Upper lobe of right lung (tissue), 1 donor: Measurements from ENCODE around the gene TENM4. TPM values are rescaled to one million over a fixed set of nuclear protein-coding genes. Genes with fewer than 3 reads are reported as not detected.
A peak's percentile ranks its signal among the peaks of the same experiment; 100 is the strongest.

Experiments
- ATAC-seq: fragments of 200-7000 bp; cut with Tn5 transposase; one replicate; pipeline ENCODE4 v1.9.1; 2020; ENCODE audit warnings: mild to moderate bottlenecking, moderate library complexity
- DNase-seq: peaks from one replicate; pipeline ENCODE4 v3.0.0-alpha.2; 2020
- H3K27ac ChIP-seq: fragments of 200-600 bp; one replicate; pipeline ENCODE4 v1.8.0; 2022
- H3K27me3 ChIP-seq: fragments of 200-600 bp; one replicate; pipeline ENCODE4 v1.8.0; 2022; ENCODE audit warnings: mild to moderate bottlenecking
- H3K36me3 ChIP-seq: fragments of 200-600 bp; one replicate; pipeline ENCODE4 v1.8.0; 2022
- H3K4me1 ChIP-seq: fragments of 200-600 bp; one replicate; pipeline ENCODE4 v1.8.0; 2022
- H3K4me3 ChIP-seq: fragments of 200-600 bp; one replicate; pipeline ENCODE4 v1.8.0; 2022; ENCODE audit warnings: mild to moderate bottlenecking
- H3K9me3 ChIP-seq: fragments of 200-600 bp; one replicate; pipeline ENCODE4 v1.8.0; 2022
- CTCF ChIP-seq: fragments of 200-600 bp; IDR thresholded peaks from one replicate; pipeline ENCODE4 v1.8.0; 2022; ENCODE audit warnings: antibody characterized with exemption
- intact Hi-C: fragments of 100-400 bp; cut with DNase I; formaldehyde crosslinking; loops from one replicate; pipeline ENCODE4 v1.11.0; 2022
- long read RNA-seq: library from polyadenylated mRNA; unstranded; transcript quantifications from one replicate; pipeline ENCODE4 v2.0.0, GENCODE V29; 2021
- total RNA-seq: library from RNA; stranded (reverse); fragmentation: NEBNext Ultra II Directional; extraction: Animal tissue kit (Norgen Biotek cat#: 25700); gene quantifications from one replicate; pipeline ENCODE4 v1.2.1, GENCODE V29; 2021
- donor health status: DM: no; HTN: yes; CAD: no; lungs with severe emphysema.

Gene TENM4
- 4.3 TPM for total RNA-seq
- long read RNA-seq, result 0 reads

- DNase-seq, result peak; percentile 65
- Histone ChIP-seq H3K27me3 (peaks cover 72% of the 10 kb centered on the region), H3K27ac (no peak within 1 kb of the TSS), H3K4me1 (peaks cover 29% of the 10 kb centered on the region), H3K36me3 (no peaks in the 10 kb centered on the region), H3K9me3 (no peaks in the 10 kb centered on the region), H3K4me3 (peak within 1 kb of the TSS; percentile 50)
- ATAC-seq, result peak; percentile 61
- TF ChIP-seq CTCF, result peak; percentile 21
- intact Hi-C loops, result no loop called here
Measured at GRCh38 chr11:79440571-79441460, at the start of gene TENM4. Gene TENM4 (minus strand): TSS chr11:79441030. CDS start chr11:79069944, 371,086 bp downstream.

GRCh38 chr11:79488286-79488685 is 47.5 kb upstream of the TENM4 start:
- no peaks in the 10 kb centered on the region for H3K36me3 ChIP-seq
- intact Hi-C loops, result no loop called here
- no peak for ATAC-seq
- H3K4me1 ChIP-seq, result no peaks in the 10 kb centered on the region
- H3K9me3 ChIP-seq, result no peaks in the 10 kb centered on the region
- DNase-seq, result no peak
- H3K27ac ChIP-seq, result no peak overlapping the region
- H3K27me3 ChIP-seq, result no peaks in the 10 kb centered on the region
- TF ChIP-seq CTCF, result no peak
- no peak overlapping the region for H3K4me3 ChIP-seq

- H3K4me3 ChIP-seq, result no peak overlapping the region
- intact Hi-C loops, result no loop called here
- TF ChIP-seq CTCF, result no peak
Measured at GRCh38 chr11:79487412-79487811, 46.6 kb upstream of the TENM4 start.

GRCh38 chr11:79486242-79486984 is 45.6 kb upstream of the TENM4 start:
- TF ChIP-seq CTCF, result no peak
- intact Hi-C loops, result no loop called here
- Histone ChIP-seq H3K4me3 (no peak overlapping the region), H3K36me3 (no peaks in the 10 kb centered on the region), H3K4me1 (no peaks in the 10 kb centered on the region), H3K9me3 (no peaks in the 10 kb centered on the region), H3K27ac (no peak overlapping the region), H3K27me3 (no peaks in the 10 kb centered on the region)
- ATAC-seq (no peak), DNase-seq (no peak)

More at GRCh38 chr11:79487412-79487811, 46.6 kb upstream of the TENM4 start:
- H3K4me1 ChIP-seq, result no peaks in the 10 kb centered on the region
- no peaks in the 10 kb centered on the region for H3K36me3 ChIP-seq
- H3K27ac ChIP-seq, result no peak overlapping the region
- DNase-seq (no peak), ATAC-seq (no peak)
- H3K27me3 ChIP-seq, result no peaks in the 10 kb centered on the region
- no peaks in the 10 kb centered on the region for H3K9me3 ChIP-seq

GRCh38 chr11:79485694-79486093 is 44.9 kb upstream of the TENM4 start:
- Histone ChIP-seq H3K4me3 (no peak overlapping the region), H3K9me3 (no peaks in the 10 kb centered on the region), H3K27me3 (no peaks in the 10 kb centered on the region), H3K36me3 (no peaks in the 10 kb centered on the region), H3K27ac (no peak overlapping the region), H3K4me1 (no peaks in the 10 kb centered on the region)
- ATAC-seq (no peak), DNase-seq (no peak)
- intact Hi-C loops, result no loop called here
- no peak for TF ChIP-seq CTCF
